H1 (cell line): ENCODE results near the gene DPP3. TPM values are rescaled to one million over a fixed set of nuclear protein-coding genes. Genes with fewer than 3 reads are reported as not detected.

Experiments used
- FOSL1 ChIP-seq: IDR thresholded peaks from 2 replicates; pipeline ENCODE4 v1.6.1; 2011; ENCODE audit warnings: mild to moderate bottlenecking, low read depth, low read length, moderate library complexity; ENCODE audit not compliant: insufficient read depth
- MAFK ChIP-seq: IDR thresholded peaks from 2 replicates; pipeline ENCODE4 v1.6.1; 2012; ENCODE audit warnings: low read depth, mild to moderate bottlenecking, improper control_type of control experiment, low read length
- PHF8 ChIP-seq: fragments of 200-600 bp; sonication (generic); conservative IDR thresholded peaks from 2 replicates; pipeline ENCODE4 v1.7.1; 2012; ENCODE audit warnings: low read depth, mild to moderate bottlenecking, inconsistent platforms, low read length, moderate library complexity
- SP1 ChIP-seq: IDR thresholded peaks from 2 replicates; pipeline ENCODE4 v1.6.1; 2011; ENCODE audit warnings: low read depth, low read length
- polyA plus RNA-seq, 7 experiments: library from polyadenylated mRNA; depleted of rRNA in 3 of 7; stranded (reverse) in 5 of 7; unstranded in 2 of 7; fragments of >200 nt in 5 of 7; fragments of 200-250 nt in 2 of 7; gene quantifications; 1 replicate in 5 of 7; 2 replicates in 1 of 7; 4 replicates in 1 of 7; pipeline versions ENCODE4 v1.2.1 to v1.2.3, GENCODE V29; 2011 to 2013; ENCODE audit warnings: missing spikeins in 2 of 7, mixed read lengths in 2 of 7
- total RNA-seq: library from RNA; stranded (reverse); fragmentation: NEBNext Ultra II Directional; extraction: Animal tissue kit (Norgen Biotek cat#: 25700); gene quantifications from 2 replicates; pipeline ENCODE4 v1.2.1, GENCODE V29; 2021

Gene DPP3
- total and polyA plus RNA-seq, 2 of the 8 experiments (the other 6 are each of a cell fraction or from before 2014, with no cell fraction given) = 75.1 to 82.7 TPM

GRCh38 chr11:66466225-66467033 is 13.8 kb upstream of the DPP3 start, which contains the start of gene PELI3 (continued):
- TF ChIP-seq PHF8 = peak; percentile 34; the same call in 1 of the 2 replicates
- peak; percentile 60; the same call in 1 of the 2 replicates for TF ChIP-seq SP1
- no peak for TF ChIP-seq MAFK
- TF ChIP-seq FOSL1 = no peak
